ENCODE results near the gene PRDM11. TPM values are rescaled to one million over a fixed set of nuclear protein-coding genes. Genes with fewer than 3 reads are reported as not detected.

Gene PRDM11
- 4.7 to 8.0 TPM (median 7.1 TPM) in 5 replicates for total RNA-seq (2022; extraction: Qiagen RNA extraction)

GRCh38 chr11:45146072-45147016 is at the start of gene PRDM11:
Gene PRDM11 (plus strand): TSS chr11:45146639. CDS start chr11:45181767, 35,128 bp downstream.

Other genes starting within 250 kb of the PRDM11 start
- gene TP53I11, start 195.8 kb upstream of the PRDM11 start, total RNA-seq (2022; extraction: Qiagen RNA extraction) = 31.4 to 47.0 TPM (median 40.0 TPM) in 5 replicates
- gene SYT13, start 139.7 kb downstream of the PRDM11 start, total RNA-seq (2022; extraction: Qiagen RNA extraction) = 5.8 to 7.5 TPM (median 6.6 TPM) in 5 replicates

All from A549 treated with dexamethasone at 1 μM for 4 hours (cell line).